Measurements from ENCODE around the gene CDK12.

Gene CDK12

GRCh38 chr17:39581759-39582085 lies 120.4 kb downstream of the CDK12 start:
- no peak for DNase-seq (ENCODE audit: low read depth)

GRCh38 chr17:39582658-39583057 lies 121.4 kb downstream of the CDK12 start:
- no peak for DNase-seq (ENCODE audit: low read depth)
